Thyroid gland (tissue), 4 donors: ENCODE data around the gene CD207. TPM values are rescaled to one million over a fixed set of nuclear protein-coding genes. Genes with fewer than 3 reads are reported as not detected.

Experiments used
- DNase-seq, 2 donors: peaks; one replicate each; pipeline ENCODE4 v3.0.0-alpha.2; 2019
- H3K27ac ChIP-seq, 3 donors: fragments of 200-600 bp; sonication (generic); 1 replicate in 2 of 3; 2 replicates in 1 of 3; pipeline ENCODE4 v1.5.1; 2016 to 2019; ENCODE audit warnings: mild to moderate bottlenecking in 1 of 3, moderate library complexity in 1 of 3
- H3K27me3 ChIP-seq: fragments of 200-600 bp; sonication (generic); one replicate; pipeline ENCODE4 v1.5.1; 2019
- H3K36me3 ChIP-seq, 2 donors: fragments of 200-600 bp; sonication (generic); one replicate each; pipeline ENCODE4 v1.5.1; 2016 to 2019
- H3K4me1 ChIP-seq, 2 donors: fragments of 200-600 bp; sonication (generic); one replicate each; pipeline ENCODE4 v1.5.1; 2017 to 2019
- H3K4me3 ChIP-seq, 3 donors: fragments of 200-600 bp; sonication (generic); replicated peaks in 1 of 3; 1 replicate in 2 of 3; 2 replicates in 1 of 3; pipeline ENCODE4 v1.5.1; 2016; ENCODE audit warnings: mild to moderate bottlenecking in 1 of 3
- H3K9me3 ChIP-seq: fragments of 200-600 bp; sonication (generic); one replicate; pipeline ENCODE4 v1.5.1; 2017
- CTCF ChIP-seq, 6 experiments: fragments of 200-600 bp in 3 of 6; fragments of 450-650 bp in 3 of 6; sonication (generic) in 3 of 6; IDR thresholded peaks; one replicate each; pipeline ENCODE4 v1.5.1; 2016 to 2019; ENCODE audit warnings: antibody characterized with exemption in 6 of 6, mild to moderate bottlenecking in 2 of 6, inconsistent platforms in 1 of 6, moderate library complexity in 1 of 6
- POLR2A ChIP-seq, 2 donors: fragments of 450-650 bp; IDR thresholded peaks; one replicate each; pipeline ENCODE4 v1.6.1; 2017; ENCODE audit warnings: antibody characterized with exemption in 2 of 2, mild to moderate bottlenecking in 2 of 2, moderate library complexity in 1 of 2
- WGBS, 2 donors: methylation state at CpG; one replicate each; pipeline ENCODE4 v1.1.5; 2017; 5-methylcytosine and 5-hydroxymethylcytosine counted together
- intact Hi-C: fragments of 100-400 bp; cut with DNase I; formaldehyde crosslinking; loops from one replicate; pipeline ENCODE4 v1.15.1; 2023
- total RNA-seq, 4 donors: library from RNA; depleted of rRNA; stranded (reverse); fragments of >200 nt; gene quantifications; one replicate each; pipeline ENCODE4 v1.2.3, GENCODE V29; 2016

Gene CD207
- total RNA-seq, 4 donors from 2014 or later: not detected

GRCh38 chr2:70808983-70809958, 26.3 kb downstream of the CD207 start:
- TF ChIP-seq CTCF (IDR thresholded peaks at IDR 0.05) (no peak), POLR2A (IDR thresholded peaks at IDR 0.05) (no peak)
- Histone ChIP-seq H3K27me3 (no peaks in the 10 kb centered on the region), H3K4me3 (no peak overlapping the region), H3K27ac (no peak overlapping the region), H3K36me3 (no peaks in the 10 kb centered on the region), H3K4me1 (no peaks in the 10 kb centered on the region), H3K9me3 (no peaks in the 10 kb centered on the region)
- no peak for DNase-seq
- intact Hi-C loops: no loop called here
- 86 to 95% methylated on average over 12 of the region's 12 CpGs for WGBS, 2 donors

- Histone ChIP-seq H3K4me1 (no peaks in the 10 kb centered on the region), H3K27me3 (no peaks in the 10 kb centered on the region), H3K36me3 (no peaks in the 10 kb centered on the region), H3K27ac (no peak overlapping the region), H3K4me3 (no peak overlapping the region), H3K9me3 (no peaks in the 10 kb centered on the region)
- no peak for TF ChIP-seq POLR2A (IDR thresholded peaks at IDR 0.05)
- no peak for TF ChIP-seq CTCF (IDR thresholded peaks at IDR 0.05)
- intact Hi-C loops: no loop called here
- 93 to 94% methylated on average over 4 of the region's 4 CpGs for WGBS, 2 donors
- DNase-seq: no peak
Measured at GRCh38 chr2:70807828-70808118, 27.8 kb downstream of the CD207 start.

GRCh38 chr2:70807102-70807827, 28.4 kb downstream of the CD207 start:
- Histone ChIP-seq H3K9me3 (no peaks in the 10 kb centered on the region), H3K27ac (no peak overlapping the region), H3K4me3 (no peak overlapping the region), H3K27me3 (no peaks in the 10 kb centered on the region), H3K4me1 (no peaks in the 10 kb centered on the region), H3K36me3 (no peaks in the 10 kb centered on the region)
- TF ChIP-seq POLR2A (IDR thresholded peaks at IDR 0.05) (no peak), CTCF (IDR thresholded peaks at IDR 0.05) (no peak)
- WGBS, 2 donors: 84 to 88% methylated on average over 6 of the region's 6 CpGs
- intact Hi-C loops: no loop called here
- DNase-seq: no peak

GRCh38 chr2:70806620-70807019, 29.0 kb downstream of the CD207 start:
- no peaks in the 10 kb centered on the region for H3K36me3 ChIP-seq
- DNase-seq: no peak
- intact Hi-C loops: no loop called here

GRCh38 chr2:70806013-70806412, 29.6 kb downstream of the CD207 start:
- H3K4me1 ChIP-seq: no peaks in the 10 kb centered on the region
- WGBS, 2 donors: 46 to 59% methylated on average over 5 of the region's 5 CpGs
- H3K4me3 ChIP-seq: no peak overlapping the region
- no peak overlapping the region for H3K27ac ChIP-seq
- TF ChIP-seq CTCF (IDR thresholded peaks at IDR 0.05): no peak
- TF ChIP-seq POLR2A (IDR thresholded peaks at IDR 0.05): no peak
- H3K36me3 ChIP-seq: no peaks in the 10 kb centered on the region
- intact Hi-C loops: no loop called here
- H3K9me3 ChIP-seq: no peaks in the 10 kb centered on the region
- no peaks in the 10 kb centered on the region for H3K27me3 ChIP-seq
- no peak for DNase-seq

More at GRCh38 chr2:70806620-70807019, 29.0 kb downstream of the CD207 start:
- H3K4me1 ChIP-seq: no peaks in the 10 kb centered on the region
- 56 to 57% methylated on average over 6 of the region's 6 CpGs for WGBS, 2 donors
- H3K9me3 ChIP-seq: no peaks in the 10 kb centered on the region
- H3K4me3 ChIP-seq: no peak overlapping the region
- TF ChIP-seq POLR2A (IDR thresholded peaks at IDR 0.05): no peak
- H3K27me3 ChIP-seq: no peaks in the 10 kb centered on the region
- H3K27ac ChIP-seq: no peak overlapping the region
